ELF-1 (cell line): Measurements from ENCODE around the gene CRY2.

Experiments used
- DNase-seq: peaks from one replicate; pipeline ENCODE4 v3.0.0-alpha.2; 2016; ENCODE audit warnings: low read depth, low spot score

The CRY2 gene

DNA sequence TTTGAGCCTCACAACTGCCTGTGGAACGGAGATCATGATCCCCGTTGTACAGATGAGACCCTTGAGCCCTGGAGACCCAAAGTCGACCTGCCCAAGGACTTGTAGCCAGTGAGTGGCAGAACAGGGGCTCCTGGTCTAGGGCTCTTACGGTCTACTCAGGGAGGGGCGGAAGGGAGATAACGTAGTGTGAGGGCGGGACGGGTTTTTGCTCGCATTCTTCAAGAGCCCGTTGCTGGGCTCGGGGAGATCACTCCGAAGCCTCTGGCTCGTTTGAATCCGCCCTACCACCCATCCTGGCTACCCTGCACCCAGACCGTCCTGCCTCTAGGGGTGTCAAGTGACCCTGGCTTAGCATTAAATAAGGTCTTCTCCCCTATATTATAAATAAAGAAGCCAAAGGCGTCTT is 639 bp downstream of the CRY2 start:
- peak; percentile 85 for DNase-seq

DNA sequence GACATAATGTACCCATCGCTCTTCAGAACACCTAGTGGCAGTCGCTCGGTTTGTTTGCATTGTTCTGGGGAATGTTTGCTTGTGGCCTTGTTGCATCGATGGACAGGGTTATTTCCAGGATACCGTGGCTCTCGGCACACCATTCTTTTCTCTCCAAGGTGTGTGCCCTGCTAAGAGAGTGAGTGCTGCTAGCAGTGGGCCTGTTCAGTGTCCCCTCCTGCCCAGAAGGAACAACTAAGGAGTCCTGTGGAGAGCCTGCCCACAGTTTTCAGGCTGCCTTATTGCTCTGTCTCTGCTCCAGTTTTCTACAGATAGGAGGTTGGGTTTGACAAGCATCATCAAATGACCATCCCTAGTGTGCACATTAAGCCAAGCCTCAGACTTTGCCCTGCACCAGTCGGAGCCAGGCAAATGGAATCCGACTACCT is 1.4 kb downstream of the CRY2 start:
- DNase-seq: no peak

DNA sequence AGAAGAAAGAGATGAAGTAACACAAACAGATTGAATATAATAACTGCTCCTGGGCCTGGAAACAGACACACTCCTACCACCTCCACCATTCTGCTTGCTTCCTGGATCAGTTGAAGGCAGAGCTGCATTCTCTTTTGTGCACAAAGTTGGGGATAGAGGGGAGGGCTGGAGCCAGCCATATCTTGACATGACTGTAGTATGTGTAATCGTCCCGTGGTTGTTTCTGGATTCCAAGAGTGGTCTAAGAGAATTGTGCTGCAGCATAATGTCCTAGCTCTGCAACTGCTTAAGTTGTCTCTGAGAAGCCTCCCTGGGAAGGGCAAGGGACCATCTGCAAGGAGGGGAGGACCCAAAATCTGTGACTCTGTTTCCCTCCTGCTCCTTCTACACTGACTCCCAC is 3.2 kb downstream of the CRY2 start:
- DNase-seq: no peak

DNA sequence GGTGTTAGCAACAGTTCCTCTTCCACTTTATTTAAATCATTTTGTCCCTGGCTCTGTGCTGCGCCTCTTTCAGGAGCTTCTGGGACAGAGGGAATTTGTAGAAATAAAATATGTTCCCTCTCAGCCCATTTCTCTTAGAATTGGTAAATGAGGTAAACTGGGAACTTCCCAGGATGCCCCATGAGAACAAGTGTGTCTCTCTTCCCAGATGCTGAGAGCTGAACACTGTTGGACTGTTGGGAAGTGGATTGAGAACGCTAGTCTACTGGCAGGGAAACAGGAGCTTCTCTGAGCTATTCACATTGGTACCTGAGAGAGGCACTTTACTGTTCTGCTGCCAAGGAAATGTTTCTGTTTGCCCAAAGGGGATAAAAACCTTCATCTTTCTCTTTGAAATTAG is 4.0 kb downstream of the CRY2 start:
- no peak for DNase-seq

GRCh38 chr11:45852018-45852711 is 4.9 kb downstream of the CRY2 start:
- DNase-seq: peak; percentile 19

DNA sequence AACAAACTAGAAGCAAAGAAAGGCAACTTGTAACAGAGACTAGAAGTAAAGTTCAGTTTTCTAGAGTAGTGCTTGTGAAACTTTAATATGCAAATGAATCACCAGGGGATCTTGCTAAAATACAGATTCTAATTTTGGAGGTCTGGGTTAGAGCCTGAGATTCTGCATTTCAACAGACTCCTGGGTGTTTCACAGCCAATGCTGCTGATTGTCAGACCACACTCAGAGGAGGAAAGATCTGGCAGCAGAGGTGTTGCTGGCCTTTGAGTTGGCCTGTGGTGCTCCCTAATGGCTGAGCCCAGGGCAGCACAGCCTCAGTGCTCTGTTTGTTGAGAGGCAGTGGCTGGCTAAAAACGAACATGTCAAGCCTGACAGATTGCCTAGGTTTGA is 5.4 kb downstream of the CRY2 start:
- peak; percentile 40 for DNase-seq

DNA sequence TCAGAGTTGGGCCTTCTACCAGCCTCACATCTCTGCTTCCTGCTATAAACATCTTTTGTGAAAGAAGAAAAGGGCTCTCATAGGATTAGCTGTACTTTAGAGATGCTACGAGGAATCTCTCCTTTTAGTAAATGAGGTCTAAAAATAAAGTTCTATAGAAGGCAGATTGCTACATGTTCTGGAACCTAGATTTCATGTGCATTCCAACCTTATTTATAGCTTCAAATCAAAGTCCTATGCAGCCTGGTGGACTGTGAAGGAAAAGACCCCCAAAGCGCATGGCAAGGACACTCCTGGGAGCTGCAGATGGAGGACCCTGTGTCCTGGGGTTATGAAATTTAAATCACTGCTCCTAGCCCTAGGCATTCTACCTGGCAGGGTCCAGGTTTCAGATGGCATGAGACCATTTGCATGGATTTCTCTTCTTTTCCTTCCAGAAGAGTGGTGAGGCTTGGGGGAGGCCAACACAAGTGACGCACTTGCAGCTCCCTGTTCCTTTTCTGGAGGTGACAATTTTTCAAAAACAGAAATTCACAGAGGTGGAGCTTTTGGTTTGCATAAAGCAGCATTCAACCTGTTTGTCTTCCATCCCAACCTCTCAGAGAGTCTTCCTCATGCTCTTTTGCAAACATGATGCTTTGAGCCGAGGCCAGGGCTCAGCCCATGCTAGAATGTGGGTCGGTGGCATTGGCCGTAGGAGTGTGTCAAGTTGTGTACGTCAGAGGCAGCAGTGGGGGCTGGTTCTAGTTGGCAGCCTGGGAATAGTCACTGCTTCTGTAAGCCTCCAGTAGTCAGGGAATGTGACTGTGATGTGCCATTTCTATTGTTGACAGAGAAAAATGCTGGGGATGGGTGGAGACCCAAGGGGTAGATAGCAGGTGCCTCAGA is 6.3 kb downstream of the CRY2 start:
- DNase-seq: no peak

DNA sequence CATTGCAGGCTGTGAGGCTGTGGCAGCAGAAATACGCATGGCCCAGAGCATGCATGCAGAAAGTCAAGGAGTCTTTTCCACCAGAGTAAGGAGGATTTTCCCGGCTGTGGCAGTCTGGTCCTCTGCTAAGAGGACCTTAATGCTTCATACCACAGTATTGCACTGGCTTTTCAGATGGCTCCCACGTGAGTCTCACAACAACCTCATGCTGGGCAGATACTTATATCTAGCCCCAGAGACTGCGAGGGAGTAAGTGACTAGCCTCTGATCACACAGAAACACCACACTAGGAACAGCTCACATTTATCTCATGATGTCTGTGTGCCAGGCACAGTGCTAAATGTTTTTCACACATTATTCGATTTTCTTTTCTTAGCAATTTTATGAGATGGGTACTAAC is 8.0 kb downstream of the CRY2 start:
- no peak for DNase-seq

GRCh38 chr11:45856044-45856468 is 8.8 kb downstream of the CRY2 start:
- DNase-seq: no peak

GRCh38 chr11:45857961-45858474 is 10.7 kb downstream of the CRY2 start:
- peak; percentile 14 for DNase-seq

DNA sequence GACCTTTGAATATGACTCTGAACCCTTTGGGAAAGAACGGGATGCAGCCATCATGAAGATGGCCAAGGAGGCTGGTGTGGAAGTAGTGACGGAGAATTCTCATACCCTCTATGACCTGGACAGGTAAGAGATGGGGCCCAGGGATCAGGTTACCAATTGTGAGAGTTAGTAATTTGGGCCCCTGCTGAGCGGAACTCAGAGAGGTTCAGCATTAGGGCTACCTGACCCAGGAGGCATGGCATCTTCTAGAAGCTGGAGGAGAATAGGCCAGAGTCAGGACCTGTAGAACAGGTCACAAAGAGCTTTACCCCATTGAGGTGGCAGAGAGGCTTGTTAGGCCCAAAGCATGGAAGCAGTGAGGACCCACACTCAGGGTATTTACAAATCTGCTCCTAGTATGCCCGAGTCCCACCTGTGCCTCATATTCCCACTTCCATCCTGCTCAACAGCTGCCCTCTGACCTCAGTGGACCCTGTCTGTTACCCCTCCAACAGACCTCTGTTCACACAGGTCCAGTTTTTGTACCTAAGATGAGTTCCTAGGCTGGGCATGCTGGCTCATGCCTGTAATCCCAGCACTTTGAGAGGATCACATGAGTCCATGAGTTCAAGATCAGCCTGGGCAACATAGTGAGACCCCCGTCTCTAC is 11.6 kb downstream of the CRY2 start:
- no peak for DNase-seq

GRCh38 chr11:45859661-45860140 is 12.4 kb downstream of the CRY2 start:
- DNase-seq: peak; percentile 56

GRCh38 chr11:45860348-45860747 is 13.1 kb downstream of the CRY2 start:
- DNase-seq: no peak

GRCh38 chr11:45860764-45861510 is 13.7 kb downstream of the CRY2 start:
- DNase-seq: no peak

DNA sequence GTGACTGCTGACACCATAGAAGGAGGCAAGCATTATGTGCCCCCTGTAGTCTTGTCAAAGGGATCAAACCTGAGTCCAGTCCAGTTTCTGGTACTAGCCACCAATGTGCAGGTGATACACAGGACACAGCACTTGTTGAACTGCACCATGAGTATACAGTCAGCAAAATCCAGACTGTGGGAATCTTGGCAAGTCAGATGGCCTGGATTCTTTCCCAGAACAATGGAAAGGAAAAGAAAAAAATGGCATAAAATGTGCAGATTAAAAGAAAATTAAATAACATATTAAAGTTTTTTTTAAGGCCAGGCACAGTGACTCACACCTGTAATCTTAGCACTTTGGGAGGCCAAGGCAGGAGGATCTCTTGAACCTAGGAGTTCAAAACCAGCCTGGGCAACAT is 16.8 kb downstream of the CRY2 start:
- DNase-seq: no peak

- DNase-seq: no peak
Measured at GRCh38 chr11:45869551-45869950, 22.3 kb downstream of the CRY2 start.

GRCh38 chr11:45870706-45871105 is 23.4 kb downstream of the CRY2 start:
- DNase-seq: no peak

DNA sequence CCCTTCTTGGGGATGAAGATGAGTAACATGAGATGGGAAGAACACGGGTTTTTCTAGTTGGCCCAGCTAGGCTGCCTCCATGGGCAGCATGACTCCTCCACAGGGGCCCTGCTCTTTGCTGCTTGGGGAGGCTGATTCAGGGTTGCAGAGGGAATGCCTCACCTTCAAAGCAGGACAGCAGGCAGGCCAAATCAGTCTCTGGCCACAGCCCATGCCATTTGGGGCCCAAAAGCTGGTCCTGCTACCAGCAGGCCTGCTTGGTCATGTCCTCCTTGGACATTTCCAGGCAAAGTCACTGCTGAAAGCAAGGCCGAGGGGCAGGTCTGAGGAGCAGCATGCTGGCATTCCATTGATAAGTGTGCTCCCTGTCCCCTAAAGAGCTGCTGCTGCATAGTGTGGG is 24.4 kb downstream of the CRY2 start:
- no peak for DNase-seq

- peak; percentile 94 for DNase-seq
Measured at GRCh38 chr11:45872651-45873356, 25.5 kb downstream of the CRY2 start.

GRCh38 chr11:45876401-45876800 is 29.1 kb downstream of the CRY2 start:
- DNase-seq: peak; percentile 33

DNA sequence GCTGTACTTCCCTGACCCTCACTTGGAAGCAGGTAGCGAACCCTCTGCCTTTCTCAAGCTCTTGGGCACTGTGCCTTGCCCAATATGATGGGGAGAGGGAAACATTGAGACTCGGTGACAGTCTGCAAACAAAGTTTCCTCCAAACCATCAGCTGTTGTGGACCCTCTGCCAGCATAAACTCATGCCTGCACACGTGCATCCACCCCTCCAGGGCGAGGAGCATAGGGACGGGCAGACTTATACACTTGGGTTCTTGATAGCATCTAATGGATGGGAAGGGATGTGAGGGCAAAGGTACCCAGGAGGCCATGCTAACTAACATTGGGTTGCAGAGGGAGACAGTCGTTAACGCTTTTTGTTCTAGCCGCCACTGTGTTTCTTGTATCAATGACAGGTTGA is 29.9 kb downstream of the CRY2 start:
- DNase-seq: no peak
